A549 treated with CORT108297 at 1 μM for 4 hours (cell line): ENCODE results near the gene CRELD1. TPM values are rescaled to one million over a fixed set of nuclear protein-coding genes. Genes with fewer than 3 reads are reported as not detected.

Source experiments
- total RNA-seq: library from RNA; stranded (reverse); fragments of 200-300 nt; extraction: Qiagen RNA extraction; gene quantifications from 5 replicates; pipeline ENCODE4 v1.2.3, GENCODE V29; 2022

CRELD1 gene
- 8.8 to 12.9 TPM (median 12.2 TPM) in 5 replicates for total RNA-seq

GRCh38 chr3:9933561-9934234 lies at the start of gene CRELD1:
Gene CRELD1 (plus strand): TSS chr3:9933834. CDS start chr3:9934439, 605 bp downstream.

GRCh38 chr3:9890249-9891071 lies 43.2 kb upstream of the CRELD1 start, which contains the start of gene JAGN1:
Gene JAGN1 (plus strand): TSS chr3:9890610. CDS start chr3:9890723, 113 bp downstream.

GRCh38 chr3:9902372-9903237 lies 31.0 kb upstream of the CRELD1 start, which contains the start of gene IL17RE:
Gene IL17RE (plus strand): TSS chr3:9902848. CDS start chr3:9902933, 85 bp downstream.

GRCh38 chr3:9916734-9917680 lies 16.6 kb upstream of the CRELD1 start, which contains the start of gene IL17RC:
Gene IL17RC (plus strand): TSS chr3:9917098. CDS start chr3:9917316, 218 bp downstream.

GRCh38 chr3:9951962-9952805 lies 18.6 kb downstream of the CRELD1 start, which contains the start of gene PRRT3:
Gene PRRT3 (minus strand): TSS chr3:9952408. CDS start chr3:9950115, 2,293 bp downstream.

Other genes starting within 250 kb of the CRELD1 start
- gene CPNE9, start 230.0 kb upstream of the CRELD1 start, total RNA-seq: 0.09 to 0.24 TPM (median 0.14 TPM) in 5 replicates
- 15.5 to 20.8 TPM (median 18.6 TPM) in 5 replicates for gene BRPF1, start 202.1 kb upstream of the CRELD1 start, total RNA-seq
- 15.7 to 20.8 TPM (median 18.4 TPM) in 5 replicates for gene OGG1, start 183.9 kb upstream of the CRELD1 start, total RNA-seq
- gene CAMK1, start 163.9 kb upstream of the CRELD1 start, total RNA-seq: 13.5 to 17.3 TPM (median 16.4 TPM) in 5 replicates
- 51.7 to 59.4 TPM (median 58.8 TPM) in 5 replicates for gene TADA3, start 141.4 kb upstream of the CRELD1 start, total RNA-seq
- gene ARPC4, start 140.8 kb upstream of the CRELD1 start, total RNA-seq: 141 to 238 TPM (median 145 TPM) in 5 replicates
- 6.0 to 8.7 TPM (median 8.3 TPM) in 5 replicates for gene TTLL3, start 123.6 kb upstream of the CRELD1 start, total RNA-seq
- gene RPUSD3, start 89.8 kb upstream of the CRELD1 start, total RNA-seq: 38.9 to 54.0 TPM (median 49.6 TPM) in 5 replicates
- 7.1 to 13.3 TPM (median 10.2 TPM) in 5 replicates for gene CIDEC, start 53.6 kb upstream of the CRELD1 start, total RNA-seq
- 58.8 to 79.6 TPM (median 72.0 TPM) in 5 replicates for gene JAGN1, start 43.2 kb upstream of the CRELD1 start, total RNA-seq
- gene IL17RE, start 31.0 kb upstream of the CRELD1 start, total RNA-seq: 1.1 to 1.3 TPM (median 1.1 TPM) in 5 replicates
- gene IL17RC, start 16.7 kb upstream of the CRELD1 start, total RNA-seq: 15.9 to 18.8 TPM (median 17.4 TPM) in 5 replicates
- gene PRRT3, start 18.6 kb downstream of the CRELD1 start, total RNA-seq: 0.87 to 2.0 TPM (median 1.7 TPM) in 5 replicates
- 118 to 137 TPM (median 119 TPM) in 5 replicates for gene EMC3, start 53.0 kb downstream of the CRELD1 start, total RNA-seq
- gene FANCD2, start 92.6 kb downstream of the CRELD1 start, total RNA-seq: 16.4 to 23.3 TPM (median 18.6 TPM) in 5 replicates
- not detected in 5 replicates for gene FANCD2OS, start 174.4 kb downstream of the CRELD1 start, total RNA-seq
- gene BRK1, start 181.8 kb downstream of the CRELD1 start, total RNA-seq: 173 to 183 TPM (median 177 TPM) in 5 replicates
- 27.4 to 35.5 TPM (median 30.0 TPM) in 5 replicates for gene VHL, start 207.9 kb downstream of the CRELD1 start, total RNA-seq
- 18.5 to 26.4 TPM (median 22.9 TPM) in 5 replicates for gene IRAK2, start 231.1 kb downstream of the CRELD1 start, total RNA-seq